ENCODE data around the gene PDX1. TPM values are rescaled to one million over a fixed set of nuclear protein-coding genes. Genes with fewer than 3 reads are reported as not detected.
A peak's percentile ranks its signal among the peaks of the same experiment; 100 is the strongest.

PDX1 gene
- total and polyA plus RNA-seq, 2 of the 13 experiments (the other 11 are each of a cell fraction or from before 2014, with no cell fraction given): 0.07 TPM; not detected in 1

DNA sequence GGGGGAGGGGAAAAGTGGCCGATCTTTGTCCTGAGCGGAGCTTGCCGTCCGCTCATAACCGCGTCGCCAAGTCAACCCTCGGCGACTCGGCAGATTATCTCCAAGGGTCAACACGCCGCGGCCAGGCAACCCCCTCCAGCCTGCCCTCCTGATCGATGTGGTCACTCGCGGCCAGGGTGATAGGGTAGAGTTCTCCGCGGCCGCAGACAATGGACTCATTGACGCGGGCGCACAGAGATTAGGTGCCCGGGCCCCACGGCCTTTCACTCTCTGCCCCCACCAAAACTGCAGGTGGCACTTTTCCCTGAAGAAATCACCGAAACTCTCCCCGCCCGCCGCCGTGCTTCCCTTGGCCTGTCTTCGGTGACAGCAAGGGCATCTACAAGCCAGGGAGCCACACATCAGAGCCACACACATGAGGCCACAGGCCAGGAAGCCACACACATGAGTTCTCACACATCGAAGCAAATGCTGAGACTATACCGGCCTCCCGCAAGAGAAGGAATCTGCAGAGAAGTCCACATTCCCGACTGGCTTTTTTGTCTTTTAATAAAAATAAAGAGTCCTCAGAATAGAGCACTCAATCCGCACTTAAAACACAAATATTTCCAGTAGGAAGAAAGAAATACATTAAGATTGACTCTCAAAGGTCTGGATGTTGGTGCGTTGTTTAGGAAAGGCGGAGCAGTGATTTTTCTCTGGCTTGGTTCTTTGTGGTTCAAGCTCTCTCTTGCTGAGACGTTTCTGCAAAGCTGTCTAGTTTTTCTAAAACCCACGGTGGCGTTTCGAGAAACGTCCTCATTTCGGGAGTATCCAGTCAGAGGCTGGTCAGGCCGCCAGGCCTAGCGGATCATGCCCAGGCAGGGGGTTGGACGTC is 1.5 kb upstream of the PDX1 start (continued):
- TF ChIP-seq, protein P1, sequence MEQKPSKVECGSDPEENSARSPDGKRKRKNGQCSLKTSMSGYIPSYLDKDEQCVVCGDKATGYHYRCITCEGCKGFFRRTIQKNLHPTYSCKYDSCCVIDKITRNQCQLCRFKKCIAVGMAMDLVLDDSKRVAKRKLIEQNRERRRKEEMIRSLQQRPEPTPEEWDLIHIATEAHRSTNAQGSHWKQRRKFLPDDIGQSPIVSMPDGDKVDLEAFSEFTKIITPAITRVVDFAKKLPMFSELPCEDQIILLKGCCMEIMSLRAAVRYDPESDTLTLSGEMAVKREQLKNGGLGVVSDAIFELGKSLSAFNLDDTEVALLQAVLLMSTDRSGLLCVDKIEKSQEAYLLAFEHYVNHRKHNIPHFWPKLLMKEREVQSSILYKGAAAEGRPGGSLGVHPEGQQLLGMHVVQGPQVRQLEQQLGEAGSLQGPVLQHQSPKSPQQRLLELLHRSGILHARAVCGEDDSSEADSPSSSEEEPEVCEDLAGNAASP (CRISPR knock-in tag; IDR thresholded peaks at IDR 0.05; ENCODE audit: borderline replicate concordance): no peak
- TF ChIP-seq ZNF460 (CRISPR knock-in tag; IDR thresholded peaks at IDR 0.05; ENCODE audit: borderline replicate concordance) (peak; percentile 18; the same call in 1 of the 2 replicates), MXI1 (IDR thresholded peaks at IDR 0.05; ENCODE audit: borderline replicate concordance, low read depth, low read length) (no peak), ZNF670 (CRISPR knock-in tag; IDR thresholded peaks at IDR 0.05; ENCODE audit: borderline replicate concordance) (0 out of 2 replicates have a peak, but pooled peaks have one; percentile 24), SOX13 (IDR thresholded peaks at IDR 0.05) (no peak), SOX13 (CRISPR knock-in tag; conservative IDR thresholded peaks at IDR 0.05 in 1 of 2, IDR thresholded peaks at IDR 0.05 in 1 of 2) (peak in 1 of 2 experiments; percentile 64; a peak in 1 of 4 replicates), NR2C2 (CRISPR knock-in tag; IDR thresholded peaks at IDR 0.05; ENCODE audit: borderline replicate concordance) (peak; percentile 42; the same call in 1 of the 2 replicates)
- TF ChIP-seq, protein P2, sequence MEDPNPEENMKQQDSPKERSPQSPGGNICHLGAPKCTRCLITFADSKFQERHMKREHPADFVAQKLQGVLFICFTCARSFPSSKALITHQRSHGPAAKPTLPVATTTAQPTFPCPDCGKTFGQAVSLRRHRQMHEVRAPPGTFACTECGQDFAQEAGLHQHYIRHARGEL (CRISPR knock-in tag; IDR thresholded peaks at IDR 0.05): no peak
- TF ChIP-seq, protein P3, sequence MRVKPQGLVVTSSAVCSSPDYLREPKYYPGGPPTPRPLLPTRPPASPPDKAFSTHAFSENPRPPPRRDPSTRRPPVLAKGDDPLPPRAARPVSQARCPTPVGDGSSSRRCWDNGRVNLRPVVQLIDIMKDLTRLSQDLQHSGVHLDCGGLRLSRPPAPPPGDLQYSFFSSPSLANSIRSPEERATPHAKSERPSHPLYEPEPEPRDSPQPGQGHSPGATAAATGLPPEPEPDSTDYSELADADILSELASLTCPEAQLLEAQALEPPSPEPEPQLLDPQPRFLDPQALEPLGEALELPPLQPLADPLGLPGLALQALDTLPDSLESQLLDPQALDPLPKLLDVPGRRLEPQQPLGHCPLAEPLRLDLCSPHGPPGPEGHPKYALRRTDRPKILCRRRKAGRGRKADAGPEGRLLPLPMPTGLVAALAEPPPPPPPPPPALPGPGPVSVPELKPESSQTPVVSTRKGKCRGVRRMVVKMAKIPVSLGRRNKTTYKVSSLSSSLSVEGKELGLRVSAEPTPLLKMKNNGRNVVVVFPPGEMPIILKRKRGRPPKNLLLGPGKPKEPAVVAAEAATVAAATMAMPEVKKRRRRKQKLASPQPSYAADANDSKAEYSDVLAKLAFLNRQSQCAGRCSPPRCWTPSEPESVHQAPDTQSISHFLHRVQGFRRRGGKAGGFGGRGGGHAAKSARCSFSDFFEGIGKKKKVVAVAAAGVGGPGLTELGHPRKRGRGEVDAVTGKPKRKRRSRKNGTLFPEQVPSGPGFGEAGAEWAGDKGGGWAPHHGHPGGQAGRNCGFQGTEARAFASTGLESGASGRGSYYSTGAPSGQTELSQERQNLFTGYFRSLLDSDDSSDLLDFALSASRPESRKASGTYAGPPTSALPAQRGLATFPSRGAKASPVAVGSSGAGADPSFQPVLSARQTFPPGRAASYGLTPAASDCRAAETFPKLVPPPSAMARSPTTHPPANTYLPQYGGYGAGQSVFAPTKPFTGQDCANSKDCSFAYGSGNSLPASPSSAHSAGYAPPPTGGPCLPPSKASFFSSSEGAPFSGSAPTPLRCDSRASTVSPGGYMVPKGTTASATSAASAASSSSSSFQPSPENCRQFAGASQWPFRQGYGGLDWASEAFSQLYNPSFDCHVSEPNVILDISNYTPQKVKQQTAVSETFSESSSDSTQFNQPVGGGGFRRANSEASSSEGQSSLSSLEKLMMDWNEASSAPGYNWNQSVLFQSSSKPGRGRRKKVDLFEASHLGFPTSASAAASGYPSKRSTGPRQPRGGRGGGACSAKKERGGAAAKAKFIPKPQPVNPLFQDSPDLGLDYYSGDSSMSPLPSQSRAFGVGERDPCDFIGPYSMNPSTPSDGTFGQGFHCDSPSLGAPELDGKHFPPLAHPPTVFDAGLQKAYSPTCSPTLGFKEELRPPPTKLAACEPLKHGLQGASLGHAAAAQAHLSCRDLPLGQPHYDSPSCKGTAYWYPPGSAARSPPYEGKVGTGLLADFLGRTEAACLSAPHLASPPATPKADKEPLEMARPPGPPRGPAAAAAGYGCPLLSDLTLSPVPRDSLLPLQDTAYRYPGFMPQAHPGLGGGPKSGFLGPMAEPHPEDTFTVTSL (CRISPR knock-in tag; IDR thresholded peaks at IDR 0.05; ENCODE audit: borderline replicate concordance): 0 out of 2 replicates have a peak, but pooled peaks have one; percentile 45
- TF ChIP-seq, protein P4, sequence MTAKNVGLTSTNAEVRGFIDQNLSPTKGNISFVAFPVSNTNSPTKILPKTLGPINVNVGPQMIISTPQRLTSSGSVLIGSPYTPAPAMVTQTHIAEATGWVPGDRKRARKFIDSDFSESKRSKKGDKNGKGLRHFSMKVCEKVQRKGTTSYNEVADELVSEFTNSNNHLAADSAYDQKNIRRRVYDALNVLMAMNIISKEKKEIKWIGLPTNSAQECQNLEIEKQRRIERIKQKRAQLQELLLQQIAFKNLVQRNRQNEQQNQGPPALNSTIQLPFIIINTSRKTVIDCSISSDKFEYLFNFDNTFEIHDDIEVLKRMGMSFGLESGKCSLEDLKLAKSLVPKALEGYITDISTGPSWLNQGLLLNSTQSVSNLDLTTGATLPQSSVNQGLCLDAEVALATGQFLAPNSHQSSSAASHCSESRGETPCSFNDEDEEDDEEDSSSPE (CRISPR knock-in tag; IDR thresholded peaks at IDR 0.05): 0 out of 2 replicates have a peak, but pooled peaks have one; percentile 24
- TF ChIP-seq, protein P5, sequence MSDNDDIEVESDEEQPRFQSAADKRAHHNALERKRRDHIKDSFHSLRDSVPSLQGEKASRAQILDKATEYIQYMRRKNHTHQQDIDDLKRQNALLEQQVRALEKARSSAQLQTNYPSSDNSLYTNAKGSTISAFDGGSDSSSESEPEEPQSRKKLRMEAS (IDR thresholded peaks at IDR 0.05): peak; percentile 37
- TF ChIP-seq, protein P6, sequence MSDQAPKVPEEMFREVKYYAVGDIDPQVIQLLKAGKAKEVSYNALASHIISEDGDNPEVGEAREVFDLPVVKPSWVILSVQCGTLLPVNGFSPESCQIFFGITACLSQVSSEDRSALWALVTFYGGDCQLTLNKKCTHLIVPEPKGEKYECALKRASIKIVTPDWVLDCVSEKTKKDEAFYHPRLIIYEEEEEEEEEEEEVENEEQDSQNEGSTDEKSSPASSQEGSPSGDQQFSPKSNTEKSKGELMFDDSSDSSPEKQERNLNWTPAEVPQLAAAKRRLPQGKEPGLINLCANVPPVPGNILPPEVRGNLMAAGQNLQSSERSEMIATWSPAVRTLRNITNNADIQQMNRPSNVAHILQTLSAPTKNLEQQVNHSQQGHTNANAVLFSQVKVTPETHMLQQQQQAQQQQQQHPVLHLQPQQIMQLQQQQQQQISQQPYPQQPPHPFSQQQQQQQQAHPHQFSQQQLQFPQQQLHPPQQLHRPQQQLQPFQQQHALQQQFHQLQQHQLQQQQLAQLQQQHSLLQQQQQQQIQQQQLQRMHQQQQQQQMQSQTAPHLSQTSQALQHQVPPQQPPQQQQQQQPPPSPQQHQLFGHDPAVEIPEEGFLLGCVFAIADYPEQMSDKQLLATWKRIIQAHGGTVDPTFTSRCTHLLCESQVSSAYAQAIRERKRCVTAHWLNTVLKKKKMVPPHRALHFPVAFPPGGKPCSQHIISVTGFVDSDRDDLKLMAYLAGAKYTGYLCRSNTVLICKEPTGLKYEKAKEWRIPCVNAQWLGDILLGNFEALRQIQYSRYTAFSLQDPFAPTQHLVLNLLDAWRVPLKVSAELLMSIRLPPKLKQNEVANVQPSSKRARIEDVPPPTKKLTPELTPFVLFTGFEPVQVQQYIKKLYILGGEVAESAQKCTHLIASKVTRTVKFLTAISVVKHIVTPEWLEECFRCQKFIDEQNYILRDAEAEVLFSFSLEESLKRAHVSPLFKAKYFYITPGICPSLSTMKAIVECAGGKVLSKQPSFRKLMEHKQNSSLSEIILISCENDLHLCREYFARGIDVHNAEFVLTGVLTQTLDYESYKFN (CRISPR knock-in tag; conservative IDR thresholded peaks at IDR 0.05): peak; percentile 79
